Right ventricle myocardium superior (tissue), 1 donor: ENCODE data around the gene KDF1. TPM values are rescaled to one million over a fixed set of nuclear protein-coding genes. Genes with fewer than 3 reads are reported as not detected.
A peak's percentile ranks its signal among the peaks of the same experiment; 100 is the strongest.

ENCODE experiments used
- ATAC-seq: fragments of 200-7000 bp; cut with Tn5 transposase; one replicate; pipeline ENCODE4 v1.9.1; 2020; ENCODE audit warnings: mild to moderate bottlenecking; ENCODE audit not compliant: poor library complexity
- DNase-seq: peaks from one replicate; pipeline ENCODE4 v3.0.0-alpha.2; 2020
- intact Hi-C: fragments of 100-400 bp; cut with DNase I; formaldehyde crosslinking; loops from one replicate; pipeline ENCODE4 v1.11.2; 2022
- long read RNA-seq: library from polyadenylated mRNA; unstranded; transcript quantifications from one replicate; pipeline ENCODE4 v2.0.0, GENCODE V29; 2021
- total RNA-seq: library from RNA; stranded (reverse); fragmentation: NEBNext Ultra II Directional; extraction: Animal tissue kit (Norgen Biotek cat#: 25700); gene quantifications from one replicate; pipeline ENCODE4 v1.2.1, GENCODE V29; 2021
- donor health status: DM: no; HTN: yes; CAD: no; lungs with severe emphysema.

KDF1 gene
- total RNA-seq = 0.35 TPM
- long read RNA-seq, partial matches to known transcripts = 0 of 1 reads
- long read RNA-seq, other reads (novel, unspliced or antisense) = 1 of 1 reads

- ATAC-seq (peak; percentile 61), DNase-seq (no peak)
- intact Hi-C loops = no loop called here
Observed at GRCh38 chr1:26959722-26960624, at the start of gene KDF1. Gene KDF1, minus strand, starts transcription at chr1:26960468. Its CDS starts 8,088 bp downstream, at chr1:26952380.

- intact Hi-C loops = no loop called here
- DNase-seq (peak; percentile 59), ATAC-seq (peak; percentile 19)
Observed at GRCh38 chr1:27009601-27010197, 49.4 kb upstream of the KDF1 start.

GRCh38 chr1:27007909-27008582, 47.8 kb upstream of the KDF1 start:
- intact Hi-C loops = no loop called here

GRCh38 chr1:27006683-27007082, 46.4 kb upstream of the KDF1 start:
- ATAC-seq = no peak
- no peak for DNase-seq
- intact Hi-C loops = no loop called here

More at GRCh38 chr1:27007909-27008582, 47.8 kb upstream of the KDF1 start:
- DNase-seq (no peak), ATAC-seq (peak; percentile 13)

GRCh38 chr1:27005648-27006496, 45.6 kb upstream of the KDF1 start:
- intact Hi-C loops = no loop called here
- no peak for ATAC-seq
- no peak for DNase-seq

GRCh38 chr1:27005166-27005530, 44.9 kb upstream of the KDF1 start:
- intact Hi-C loops = no loop called here
- ATAC-seq (no peak), DNase-seq (no peak)

- intact Hi-C loops = no loop called here
- DNase-seq = no peak
- peak; percentile 20 for ATAC-seq
Observed at GRCh38 chr1:27004471-27005165, 44.4 kb upstream of the KDF1 start.

GRCh38 chr1:27003745-27004470, 43.6 kb upstream of the KDF1 start:
- ATAC-seq (no peak), DNase-seq (no peak)
- intact Hi-C loops = no loop called here

GRCh38 chr1:27001570-27002360, 41.5 kb upstream of the KDF1 start:
- intact Hi-C loops = no loop called here
- ATAC-seq = peak; percentile 14
- DNase-seq = peak; percentile 76

GRCh38 chr1:27000817-27001460, 40.7 kb upstream of the KDF1 start:
- intact Hi-C loops = no loop called here
- ATAC-seq (no peak), DNase-seq (no peak)

GRCh38 chr1:27000090-27000816, 40.0 kb upstream of the KDF1 start:
- ATAC-seq (no peak), DNase-seq (no peak)
- intact Hi-C loops = no loop called here

GRCh38 chr1:26999440-26999987, 39.2 kb upstream of the KDF1 start:
- DNase-seq (peak; percentile 79), ATAC-seq (peak; percentile 73)
- intact Hi-C loops = loop anchor here (5.0 kb wide), 1 partner anchor 98 kb away; no protein-coding TSS in a partner anchor

- intact Hi-C loops = loop anchor here (5.0 kb wide), 1 partner anchor 99 kb away; no protein-coding TSS in a partner anchor
- ATAC-seq = no peak
- no peak for DNase-seq
Observed at GRCh38 chr1:26998429-26999300, 38.4 kb upstream of the KDF1 start.

- intact Hi-C loops = loop anchor here (5.0 kb wide), 1 partner anchor 101 kb away; no protein-coding TSS in a partner anchor
- no peak for ATAC-seq
Observed at GRCh38 chr1:26996665-26997064, 36.4 kb upstream of the KDF1 start.

More at GRCh38 chr1:26996665-26997064, 36.4 kb upstream of the KDF1 start:
- DNase-seq = no peak
